ENCODE results near the gene CCDC39.
A peak's percentile ranks its signal among the peaks of the same experiment; 100 is the strongest.
"Not testable (repeated sequence)": the region's sequence is repeated elsewhere in the genome, so short reads cannot be mapped to it uniquely, and the experiment has no call there.

Gene CCDC39

GRCh38 chr3:180619723-180620122 is 59.6 kb downstream of the CCDC39 start:
- DNase-seq: no peak

DNA sequence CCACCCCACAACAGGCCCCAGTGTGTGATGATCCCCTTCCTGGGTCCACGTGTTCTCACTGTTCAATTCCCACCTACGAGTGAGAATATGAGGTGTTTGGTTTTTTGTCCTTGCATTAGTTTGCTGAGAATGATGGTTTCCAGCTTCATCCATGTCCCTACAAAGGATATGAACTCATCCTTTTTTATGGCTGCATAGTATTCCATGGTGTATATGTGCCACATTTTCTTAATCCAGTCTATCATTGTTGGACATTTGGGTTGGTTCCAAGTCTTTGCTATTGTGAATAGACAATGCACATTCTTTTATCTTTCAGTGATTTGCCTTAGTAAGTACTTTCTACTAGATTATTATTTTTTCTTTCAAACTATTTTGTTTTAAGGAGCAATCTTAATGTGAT is 60.7 kb downstream of the CCDC39 start:
- not testable (repeated sequence) for DNase-seq

- DNase-seq: no peak
Observed at GRCh38 chr3:180617049-180617448, 62.2 kb downstream of the CCDC39 start.

DNA sequence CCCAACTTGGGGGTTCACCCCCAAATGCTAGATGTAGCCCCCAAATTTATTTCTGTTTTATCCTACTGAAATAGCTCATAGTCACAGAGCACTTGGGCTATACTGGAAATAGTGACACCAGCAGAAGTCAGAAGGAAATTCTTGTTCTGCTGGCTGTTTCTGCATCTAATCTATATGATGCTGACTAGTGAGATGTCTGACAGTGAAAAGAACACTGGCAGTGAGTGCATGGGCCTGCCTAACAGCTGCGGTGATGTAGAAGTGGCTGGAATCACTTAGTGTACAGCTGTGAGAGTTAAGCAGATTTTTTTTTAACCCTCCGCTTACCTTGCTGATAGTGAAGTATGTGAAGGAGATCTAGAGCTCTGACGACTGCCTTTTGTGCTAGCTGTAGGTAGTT is 63.3 kb downstream of the CCDC39 start:
- no peak for DNase-seq

DNA sequence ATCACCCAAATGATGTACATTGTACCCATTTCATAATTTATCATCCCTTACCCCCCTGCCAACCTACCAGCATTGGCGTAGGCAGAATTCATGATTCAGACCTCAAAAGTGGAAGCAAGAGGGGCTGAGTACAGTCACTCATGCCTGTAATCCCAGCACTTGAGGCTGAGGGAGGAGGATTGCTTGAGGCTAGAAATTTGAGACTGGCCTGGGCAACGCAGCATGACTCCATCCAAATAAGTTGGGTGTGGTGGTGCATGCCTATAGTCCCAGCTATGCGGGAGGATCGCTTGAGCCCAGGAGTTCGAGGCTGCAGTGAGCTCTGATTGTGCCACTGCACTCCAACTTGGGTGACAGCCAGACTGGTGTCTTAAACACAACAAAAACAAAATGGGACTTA is 66.9 kb downstream of the CCDC39 start:
- DNase-seq: no peak

DNA sequence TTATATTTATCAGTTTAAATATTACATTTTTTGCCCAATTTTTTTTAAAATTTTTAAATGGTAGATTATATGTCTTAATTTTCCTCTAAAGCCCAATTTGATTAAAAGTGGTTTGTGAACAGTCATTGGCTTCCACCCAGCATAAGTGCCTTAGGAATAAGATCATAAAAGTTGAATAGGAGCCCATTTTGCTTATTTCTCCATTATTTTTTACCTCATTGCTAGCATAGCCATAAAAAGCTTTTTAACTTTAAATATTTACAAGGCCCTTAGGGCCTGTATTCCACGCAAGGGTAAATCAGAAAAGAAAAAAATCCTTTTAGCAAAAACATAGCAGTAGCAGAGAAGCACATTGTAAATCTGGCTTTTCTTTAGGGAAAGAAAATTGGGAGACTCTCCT is 68.3 kb downstream of the CCDC39 start:
- DNase-seq: no peak

GRCh38 chr3:180601688-180602666 is 77.3 kb downstream of the CCDC39 start, which contains the start of gene TTC14:
Gene TTC14 (plus strand): TSS chr3:180602163. CDS start chr3:180602262, 99 bp downstream.
- DNase-seq: peak; percentile 98

DNA sequence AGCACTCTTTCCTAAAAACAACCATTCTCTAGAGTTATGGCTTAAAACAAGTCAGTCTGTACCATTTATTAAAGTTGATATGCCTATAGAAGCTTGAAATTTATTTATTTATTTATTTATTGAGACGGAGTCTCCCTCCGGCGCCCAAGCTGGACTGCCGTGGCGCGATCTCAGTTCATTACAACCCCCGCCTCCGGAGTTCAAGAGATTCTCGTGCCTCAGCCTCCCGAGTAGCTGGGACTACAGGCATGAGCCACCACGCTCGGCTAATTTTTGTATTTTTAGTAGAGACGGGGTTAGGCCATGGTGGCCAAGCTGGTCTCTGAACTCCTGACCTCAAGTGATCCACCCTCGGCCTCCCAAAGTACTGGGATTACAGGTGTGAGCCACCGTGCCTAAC is 78.8 kb downstream of the CCDC39 start:
- no peak for DNase-seq

- no peak for DNase-seq
Observed at GRCh38 chr3:180595559-180595935, 83.7 kb downstream of the CCDC39 start.

- DNase-seq: peak; percentile 49
Observed at GRCh38 chr3:180594631-180595558, 84.4 kb downstream of the CCDC39 start.

DNA sequence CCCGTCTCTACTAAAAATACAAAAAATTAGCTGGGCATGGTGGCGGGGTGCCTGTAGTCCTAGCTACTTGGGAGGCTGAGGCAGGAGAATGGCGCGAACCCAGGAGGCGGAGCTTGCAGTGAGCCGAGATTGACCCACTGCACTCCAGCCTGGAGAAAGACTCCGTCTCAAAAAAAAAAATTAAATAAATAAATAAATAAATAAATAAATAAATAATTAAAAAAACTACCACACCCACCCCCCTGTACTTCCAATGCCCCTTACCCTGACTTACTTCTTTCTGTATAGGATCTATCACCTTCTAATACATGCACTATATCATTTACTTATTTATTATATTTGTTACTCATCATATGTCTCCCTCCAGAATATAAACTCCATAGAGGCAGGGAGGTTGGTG is 85.7 kb downstream of the CCDC39 start:
- not testable (repeated sequence) for DNase-seq

- no peak for DNase-seq
Observed at GRCh38 chr3:180590396-180590795, 88.9 kb downstream of the CCDC39 start.

DNA sequence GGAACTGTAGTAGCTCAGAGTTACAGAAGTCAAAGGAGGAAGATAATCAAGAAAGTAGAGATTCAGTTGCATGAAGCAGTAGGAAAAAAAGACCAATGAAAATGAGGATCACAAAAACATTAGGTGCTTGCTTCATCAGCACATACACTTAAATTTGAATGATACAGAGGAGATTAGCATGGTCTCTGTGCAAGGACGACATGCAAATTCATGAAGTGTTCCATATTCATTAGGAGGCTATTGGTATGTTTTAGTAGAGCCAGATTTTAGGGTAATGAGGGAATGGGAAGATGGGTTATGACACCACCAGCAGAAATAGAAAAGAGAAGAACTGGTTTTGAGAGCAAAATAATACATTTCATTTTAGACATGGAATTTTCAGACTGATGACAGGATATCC is 98.4 kb downstream of the CCDC39 start:
- DNase-seq: no peak

GRCh38 chr3:180575571-180575970 is 103.7 kb downstream of the CCDC39 start:
- no peak for DNase-seq

- no peak for DNase-seq
Observed at GRCh38 chr3:180571831-180572598, 107.3 kb downstream of the CCDC39 start.

- DNase-seq: no peak
Observed at GRCh38 chr3:180570238-180570637, 109.1 kb downstream of the CCDC39 start.

DNA sequence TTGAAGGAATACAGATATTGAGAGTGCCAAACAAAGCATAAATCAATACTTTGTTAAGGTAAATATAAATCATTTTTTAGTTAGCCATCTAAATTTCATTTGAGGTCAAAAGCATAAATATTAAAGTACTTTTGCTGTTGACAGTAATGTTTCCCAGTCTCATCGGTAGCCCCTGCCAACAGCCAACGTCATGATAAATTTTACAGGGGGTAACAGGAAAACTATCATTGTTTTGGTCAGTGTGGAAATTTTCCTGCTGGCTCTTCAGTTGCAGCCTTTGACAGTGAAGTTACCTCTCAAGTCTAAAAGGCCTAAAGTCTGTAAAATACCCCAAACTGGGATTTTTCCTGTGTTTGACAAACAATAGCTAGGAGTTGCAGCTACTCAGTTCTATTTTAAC is 114.6 kb downstream of the CCDC39 start:
- no peak for DNase-seq
